Mesothelial cell of epicardium (in vitro differentiated cells): Measurements from ENCODE around the gene AMIGO1. TPM values are rescaled to one million over a fixed set of nuclear protein-coding genes. Genes with fewer than 3 reads are reported as not detected.

Experiments used
- DNase-seq, 2 experiments: peaks; one replicate each; pipeline ENCODE4 v3.0.0; 2021; ENCODE audit warnings: low spot score in 2 of 2; ENCODE audit not compliant: unreplicated experiment in 2 of 2
- H3K27ac Mint-ChIP-seq: 2 replicates; pipeline ENCODE4 v1.8.0; 2021; ENCODE audit warnings: mixed read lengths
- H3K27me3 Mint-ChIP-seq: 2 replicates; pipeline ENCODE4 v1.8.0; 2021; ENCODE audit warnings: low read depth, mixed read lengths
- H3K36me3 Mint-ChIP-seq: 2 replicates; pipeline ENCODE4 v1.8.0; 2021; ENCODE audit warnings: mixed read lengths
- H3K4me1 Mint-ChIP-seq: 2 replicates; pipeline ENCODE4 v1.8.0; 2021; ENCODE audit warnings: mixed read lengths
- H3K4me3 Mint-ChIP-seq: 2 replicates; pipeline ENCODE4 v1.8.0; 2021; ENCODE audit warnings: mild to moderate bottlenecking, moderate library complexity, mixed read lengths
- H3K9me3 Mint-ChIP-seq: 2 replicates; pipeline ENCODE4 v1.8.0; 2021; ENCODE audit warnings: mixed read lengths
- CTCF ChIP-seq: fragments of 200-600 bp; sonication (generic); IDR thresholded peaks from one replicate; pipeline ENCODE4 v1.5.0; 2021; ENCODE audit warnings: antibody characterized with exemption; ENCODE audit not compliant: unreplicated experiment
- total RNA-seq: library from RNA; stranded (reverse); gene quantifications from 3 replicates; pipeline ENCODE4 v1.2.1, GENCODE V29; 2021

The AMIGO1 gene
- total RNA-seq, 1 donor from 2014 or later: 5.4 TPM

GRCh38 chr1:109541102-109541501 is 31.6 kb upstream of the AMIGO1 start:
- no peak for TF ChIP-seq CTCF
- Mint-ChIP-seq H3K27me3 (peaks cover 40% of the 10 kb centered on the region), H3K27ac (no peak overlapping the region), H3K9me3 (no peaks in the 10 kb centered on the region), H3K4me3 (no peak overlapping the region), H3K36me3 (no peaks in the 10 kb centered on the region), H3K4me1 (peaks cover 3% of the 10 kb centered on the region)
- no peak for DNase-seq

GRCh38 chr1:109539676-109540075 is 30.1 kb upstream of the AMIGO1 start, which contains the start of gene GPR61:
GPR61 (plus strand) TSS chr1:109539872; CDS start chr1:109543023, 3,151 bp downstream.
- H3K4me3 Mint-ChIP-seq: no peak within 1 kb of the TSS
- H3K36me3 Mint-ChIP-seq: no peaks in the 10 kb centered on the region
- no peak within 1 kb of the TSS for H3K27ac Mint-ChIP-seq
- H3K27me3 Mint-ChIP-seq: peaks cover 40% of the 10 kb centered on the region
- no peaks in the 10 kb centered on the region for H3K4me1 Mint-ChIP-seq
- no peak for TF ChIP-seq CTCF
- no peak for DNase-seq
- H3K9me3 Mint-ChIP-seq: no peaks in the 10 kb centered on the region

GRCh38 chr1:109538827-109539555 is 29.5 kb upstream of the AMIGO1 start:
- no peak for DNase-seq
- Mint-ChIP-seq H3K4me3 (no peak overlapping the region), H3K9me3 (no peaks in the 10 kb centered on the region)

GRCh38 chr1:109537450-109538178 is 28.1 kb upstream of the AMIGO1 start:
- H3K36me3 Mint-ChIP-seq: no peaks in the 10 kb centered on the region
- H3K9me3 Mint-ChIP-seq: no peaks in the 10 kb centered on the region
- peaks cover 2% of the 10 kb centered on the region for H3K4me1 Mint-ChIP-seq
- peaks cover 35% of the 10 kb centered on the region for H3K27me3 Mint-ChIP-seq
- H3K27ac Mint-ChIP-seq: no peak overlapping the region
- no peak overlapping the region for H3K4me3 Mint-ChIP-seq
- TF ChIP-seq CTCF: no peak
- no peak for DNase-seq

More at GRCh38 chr1:109538827-109539555, 29.5 kb upstream of the AMIGO1 start:
- Mint-ChIP-seq H3K27me3 (peaks cover 37% of the 10 kb centered on the region), H3K36me3 (no peaks in the 10 kb centered on the region), H3K27ac (no peak overlapping the region), H3K4me1 (no peaks in the 10 kb centered on the region)
- TF ChIP-seq CTCF: no peak

GRCh38 chr1:109535971-109536491 is 26.5 kb upstream of the AMIGO1 start:
- Mint-ChIP-seq H3K36me3 (no peaks in the 10 kb centered on the region), H3K27me3 (peaks cover 19% of the 10 kb centered on the region), H3K27ac (no peak overlapping the region), H3K9me3 (no peaks in the 10 kb centered on the region), H3K4me1 (peaks cover 5% of the 10 kb centered on the region), H3K4me3 (no peak overlapping the region)
- TF ChIP-seq CTCF: no peak
- no peak for DNase-seq
